ENCODE data around the gene DAB2IP. TPM values are rescaled to one million over a fixed set of nuclear protein-coding genes. Genes with fewer than 3 reads are reported as not detected.

Gene DAB2IP
- total and polyA plus RNA-seq, 4 donors: 19.4 to 75.0 (median 28.7) TPM

GRCh38 chr9:121813519-121814210, 162.2 kb downstream of the DAB2IP start:
- WGBS, 2 donors: 90 to 95% methylated on average over 13 of the region's 13 CpGs
- Histone ChIP-seq H3K4me3 (no peak overlapping the region), H3K36me3 (ENCODE audit: control insufficient read depth in 4 of 4, insufficient read depth in 4 of 4, low read length in 4 of 4) (no peaks in the 10 kb centered on the region), H3K27ac (ENCODE audit: low read depth in 1 of 2, low read length in 1 of 2) (no peak overlapping the region), H3K4me1 (ENCODE audit: control insufficient read depth in 5 of 5, insufficient read depth in 5 of 5, low read length in 5 of 5) (peaks cover 0 to 6% (median 0%) of the 10 kb centered on the region in 5 donors), H3K27me3 (ENCODE audit: control insufficient read depth in 3 of 3, insufficient read depth in 3 of 3, low read length in 2 of 3) (peaks cover 0 to 10% (median 0%) of the 10 kb centered on the region in 3 donors), H3K9me3 (ENCODE audit: control insufficient read depth in 4 of 4, insufficient read depth in 3 of 4, low read length in 3 of 4) (no peaks in the 10 kb centered on the region), H3K9ac (ENCODE audit: insufficient read depth in 1 of 2, low read length in 2 of 2) (no peak overlapping the region)
- ATAC-seq (ENCODE audit: insufficient read depth, low FRiP score): no peak
- TF ChIP-seq CTCF (IDR thresholded peaks at IDR 0.05; ENCODE audit: control extremely low read depth, extremely low read depth): no peak
- DNase-seq: no peak

- no peak for TF ChIP-seq CTCF (IDR thresholded peaks at IDR 0.05; ENCODE audit: control extremely low read depth, extremely low read depth)
- DNase-seq: no peak
- WGBS, 2 donors: 89 to 91% methylated on average over 11 of the region's 11 CpGs
Observed at GRCh38 chr9:121814594-121814993, 163.2 kb downstream of the DAB2IP start.

GRCh38 chr9:121815084-121815483, 163.7 kb downstream of the DAB2IP start:
- TF ChIP-seq CTCF (IDR thresholded peaks at IDR 0.05; ENCODE audit: control extremely low read depth, extremely low read depth): no peak
- ATAC-seq (ENCODE audit: insufficient read depth, low FRiP score): no peak
- no peak overlapping the region for H3K4me3 ChIP-seq
- H3K27me3 ChIP-seq (ENCODE audit: control insufficient read depth in 3 of 3, insufficient read depth in 3 of 3, low read length in 2 of 3): peaks cover 0 to 10% (median 0%) of the 10 kb centered on the region in 3 donors
- no peak overlapping the region for H3K9ac ChIP-seq (ENCODE audit: insufficient read depth in 1 of 2, low read length in 2 of 2)
- no peak overlapping the region for H3K27ac ChIP-seq (ENCODE audit: low read depth in 1 of 2, low read length in 1 of 2)
- no peaks in the 10 kb centered on the region for H3K9me3 ChIP-seq (ENCODE audit: control insufficient read depth in 4 of 4, insufficient read depth in 3 of 4, low read length in 3 of 4)
- H3K36me3 ChIP-seq (ENCODE audit: control insufficient read depth in 4 of 4, insufficient read depth in 4 of 4, low read length in 4 of 4): no peaks in the 10 kb centered on the region
- peaks cover 0 to 15% (median 0%) of the 10 kb centered on the region in 5 donors for H3K4me1 ChIP-seq (ENCODE audit: control insufficient read depth in 5 of 5, insufficient read depth in 5 of 5, low read length in 5 of 5)
- WGBS, 2 donors: 89 to 93% methylated on average over 6 of the region's 6 CpGs
- DNase-seq: no peak

More at GRCh38 chr9:121814594-121814993, 163.2 kb downstream of the DAB2IP start:
- no peak overlapping the region for H3K4me3 ChIP-seq
- H3K27me3 ChIP-seq (ENCODE audit: control insufficient read depth in 3 of 3, insufficient read depth in 3 of 3, low read length in 2 of 3): peaks cover 0 to 10% (median 0%) of the 10 kb centered on the region in 3 donors
- H3K4me1 ChIP-seq (ENCODE audit: control insufficient read depth in 5 of 5, insufficient read depth in 5 of 5, low read length in 5 of 5): peaks cover 0 to 13% (median 0%) of the 10 kb centered on the region in 5 donors
- H3K9ac ChIP-seq (ENCODE audit: insufficient read depth in 1 of 2, low read length in 2 of 2): no peak overlapping the region
- H3K27ac ChIP-seq (ENCODE audit: low read depth in 1 of 2, low read length in 1 of 2): no peak overlapping the region
- no peaks in the 10 kb centered on the region for H3K36me3 ChIP-seq (ENCODE audit: control insufficient read depth in 4 of 4, insufficient read depth in 4 of 4, low read length in 4 of 4)
- H3K9me3 ChIP-seq (ENCODE audit: control insufficient read depth in 4 of 4, insufficient read depth in 3 of 4, low read length in 3 of 4): no peaks in the 10 kb centered on the region
- no peak for ATAC-seq (ENCODE audit: insufficient read depth, low FRiP score)
